Ascending aorta (tissue), 2 donors: ENCODE data around the gene AP5Z1. TPM values are rescaled to one million over a fixed set of nuclear protein-coding genes. Genes with fewer than 3 reads are reported as not detected.

Experiments
- DNase-seq, 2 donors: peaks; one replicate each; pipeline ENCODE4 v3.0.0-alpha.2; 2019; ENCODE audit warnings: low spot score in 2 of 2
- H3K27ac ChIP-seq, 2 donors: fragments of 200-600 bp; sonication (generic); one replicate each; pipeline ENCODE4 v1.5.1; 2016 to 2017; ENCODE audit warnings: mild to moderate bottlenecking in 1 of 2
- H3K27me3 ChIP-seq: fragments of 200-600 bp; sonication (generic); one replicate; pipeline ENCODE4 v1.5.1; 2017
- H3K36me3 ChIP-seq, 2 donors: fragments of 200-600 bp; sonication (generic); one replicate each; pipeline ENCODE4 v1.5.1; 2016
- H3K4me1 ChIP-seq, 2 donors: fragments of 200-600 bp; sonication (generic); one replicate each; pipeline ENCODE4 v1.5.1; 2016 to 2017; ENCODE audit warnings: mild to moderate bottlenecking in 1 of 2
- H3K4me3 ChIP-seq, 2 donors: fragments of 200-600 bp; sonication (generic); one replicate each; pipeline ENCODE4 v1.5.1; 2016 to 2017; ENCODE audit warnings: mild to moderate bottlenecking in 1 of 2
- H3K9me3 ChIP-seq, 2 donors: fragments of 200-600 bp; sonication (generic); one replicate each; pipeline ENCODE4 v1.5.1; 2016
- intact Hi-C: fragments of 100-400 bp; cut with DNase I; formaldehyde crosslinking; loops from one replicate; pipeline ENCODE4 v1.15.1; 2023
- total RNA-seq: library from RNA; depleted of rRNA; stranded (reverse); fragments of >200 nt; gene quantifications from one replicate; pipeline ENCODE4 v1.1.0, GENCODE V29; 2016
- TF ChIP-seq, protein P1 (sequence below), 3 experiments: fragments of 200-600 bp in 2 of 3; fragments of 450-650 bp in 1 of 3; sonication (generic) in 2 of 3; IDR thresholded peaks; one replicate each; pipeline ENCODE4 v1.5.1; 2016 to 2019; ENCODE audit warnings: antibody characterized with exemption in 3 of 3, mild to moderate bottlenecking in 1 of 3, moderate library complexity in 1 of 3

Gene AP5Z1
- total RNA-seq, 1 donor from 2014 or later: 115 TPM

DNA sequence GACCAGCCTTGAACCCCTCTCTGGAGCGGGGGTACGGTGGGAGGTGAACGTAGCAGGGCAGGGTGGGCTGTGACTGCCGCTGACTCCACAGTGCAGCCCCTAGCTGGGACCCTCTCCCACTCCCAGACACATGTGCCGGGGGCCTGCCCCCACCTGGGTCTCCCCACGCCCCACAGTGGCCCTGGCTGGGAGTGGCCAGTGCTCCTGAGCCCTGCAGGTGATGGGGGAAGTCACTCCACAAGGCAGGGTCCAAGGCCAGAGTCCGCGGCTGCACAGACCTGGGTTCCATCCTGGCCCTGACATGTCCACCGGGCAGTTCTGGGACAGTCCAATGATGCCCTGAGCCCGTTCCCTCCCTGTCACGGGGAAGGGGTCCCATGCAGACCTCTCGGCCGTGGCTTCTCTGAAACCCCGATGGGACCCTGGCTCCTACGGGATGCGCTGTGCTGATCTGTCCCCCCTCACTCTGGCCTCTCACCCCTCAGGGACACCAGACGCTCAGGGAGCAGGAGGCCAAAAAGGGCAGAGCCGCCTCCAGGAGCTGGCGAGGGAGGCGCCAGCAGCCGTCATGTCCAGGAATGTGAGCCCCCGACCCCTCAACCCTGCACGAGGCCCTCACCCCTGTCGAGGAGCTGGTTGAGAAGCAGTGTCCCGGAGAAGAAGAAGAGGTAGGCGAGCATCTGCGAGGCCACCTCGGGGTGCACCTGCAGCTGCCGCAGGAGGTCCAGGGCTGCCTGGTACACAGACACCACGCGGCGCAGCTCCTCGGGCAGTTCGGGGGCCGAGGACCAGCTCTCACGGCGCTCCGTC lies 40.4 kb downstream of the AP5Z1 start:
- Histone ChIP-seq H3K27ac (no peak overlapping the region), H3K4me3 (no peak overlapping the region), H3K36me3 (peaks cover 0 to 5% of the 10 kb centered on the region in 2 donors), H3K9me3 (no peaks in the 10 kb centered on the region), H3K4me1 (peaks cover 0 to 6% of the 10 kb centered on the region in 2 donors), H3K27me3 (no peaks in the 10 kb centered on the region)
- no peak for DNase-seq
- intact Hi-C loops: no loop called here
- TF ChIP-seq, protein P1, sequence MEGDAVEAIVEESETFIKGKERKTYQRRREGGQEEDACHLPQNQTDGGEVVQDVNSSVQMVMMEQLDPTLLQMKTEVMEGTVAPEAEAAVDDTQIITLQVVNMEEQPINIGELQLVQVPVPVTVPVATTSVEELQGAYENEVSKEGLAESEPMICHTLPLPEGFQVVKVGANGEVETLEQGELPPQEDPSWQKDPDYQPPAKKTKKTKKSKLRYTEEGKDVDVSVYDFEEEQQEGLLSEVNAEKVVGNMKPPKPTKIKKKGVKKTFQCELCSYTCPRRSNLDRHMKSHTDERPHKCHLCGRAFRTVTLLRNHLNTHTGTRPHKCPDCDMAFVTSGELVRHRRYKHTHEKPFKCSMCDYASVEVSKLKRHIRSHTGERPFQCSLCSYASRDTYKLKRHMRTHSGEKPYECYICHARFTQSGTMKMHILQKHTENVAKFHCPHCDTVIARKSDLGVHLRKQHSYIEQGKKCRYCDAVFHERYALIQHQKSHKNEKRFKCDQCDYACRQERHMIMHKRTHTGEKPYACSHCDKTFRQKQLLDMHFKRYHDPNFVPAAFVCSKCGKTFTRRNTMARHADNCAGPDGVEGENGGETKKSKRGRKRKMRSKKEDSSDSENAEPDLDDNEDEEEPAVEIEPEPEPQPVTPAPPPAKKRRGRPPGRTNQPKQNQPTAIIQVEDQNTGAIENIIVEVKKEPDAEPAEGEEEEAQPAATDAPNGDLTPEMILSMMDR (IDR thresholded peaks at IDR 0.05): no peak

DNA sequence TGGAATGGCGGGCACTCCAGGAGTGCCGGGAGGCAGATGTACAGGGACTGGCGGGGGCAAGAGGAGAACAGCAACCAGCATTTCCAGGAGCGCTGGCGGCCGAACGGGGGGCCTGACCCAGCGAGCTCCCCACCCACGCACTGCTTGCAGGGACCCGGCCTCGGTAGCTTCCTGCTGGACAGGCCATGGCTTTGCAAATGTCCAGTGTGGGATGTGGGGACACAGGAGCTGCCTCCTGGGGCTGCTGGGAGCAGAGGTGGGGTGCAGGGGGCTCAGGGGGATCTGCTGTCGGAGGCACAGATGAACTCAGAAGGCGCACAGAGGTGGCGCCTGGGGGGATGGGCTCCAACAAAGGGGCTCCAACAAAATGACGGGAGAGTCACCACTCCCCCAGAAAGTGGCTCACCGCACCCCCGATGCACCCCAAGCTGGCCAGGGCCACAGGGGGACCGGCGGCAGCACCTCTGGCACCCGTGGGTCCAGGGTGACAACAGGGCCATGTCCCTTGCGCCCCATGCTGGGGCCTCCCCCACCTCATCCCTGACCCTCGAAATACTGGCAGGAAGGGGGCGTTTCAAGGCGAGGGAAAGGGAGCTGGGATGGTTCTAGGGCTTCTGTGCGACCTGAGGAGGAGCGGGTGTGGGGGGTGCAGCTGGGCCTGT lies 41.1 kb downstream of the AP5Z1 start:
- no peak overlapping the region for H3K4me3 ChIP-seq
- no peak overlapping the region for H3K27ac ChIP-seq
- H3K4me1 ChIP-seq: peaks cover 0 to 6% of the 10 kb centered on the region in 2 donors
- no peak for DNase-seq
- intact Hi-C loops: no loop called here
- H3K36me3 ChIP-seq: peaks cover 0 to 5% of the 10 kb centered on the region in 2 donors
- TF ChIP-seq, protein P1 (IDR thresholded peaks at IDR 0.05): no peak
- H3K9me3 ChIP-seq: no peaks in the 10 kb centered on the region
- no peaks in the 10 kb centered on the region for H3K27me3 ChIP-seq

DNA sequence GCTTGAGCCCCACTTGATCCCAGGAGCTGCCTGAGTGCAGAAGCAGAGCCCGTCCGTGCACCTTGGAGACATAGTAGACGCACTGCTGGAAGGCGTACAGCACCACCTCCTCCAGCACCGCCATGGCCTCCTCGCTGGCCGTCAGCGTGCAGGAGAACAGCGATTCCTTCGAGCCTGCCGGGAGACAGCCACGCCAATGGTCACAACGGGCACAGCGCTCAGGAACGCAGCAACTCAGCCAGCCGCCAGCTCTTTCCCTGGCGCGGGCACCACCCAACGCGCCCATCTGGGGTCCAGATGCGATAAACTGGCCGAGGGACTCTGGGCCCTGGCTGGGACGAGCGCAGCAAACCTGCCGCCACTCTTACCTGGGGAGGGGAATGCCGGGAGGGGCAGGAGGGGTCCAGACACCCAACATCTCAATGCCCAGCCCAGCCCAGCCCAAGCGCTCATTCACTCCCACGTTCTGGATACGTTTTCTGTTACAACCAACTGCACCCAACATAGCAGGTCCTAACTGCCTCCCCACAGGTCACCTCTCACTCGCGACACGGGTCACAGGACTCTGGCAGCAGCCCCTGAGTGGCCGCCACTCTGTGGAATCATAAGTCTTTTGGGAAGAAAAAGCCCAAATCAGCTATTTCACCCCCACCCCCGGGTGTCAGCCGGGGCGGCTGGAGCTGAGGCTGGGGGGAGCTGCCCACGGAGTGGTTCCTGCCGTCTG lies 41.9 kb downstream of the AP5Z1 start:
- peaks cover 0 to 6% of the 10 kb centered on the region in 2 donors for H3K4me1 ChIP-seq
- intact Hi-C loops: no loop called here
- DNase-seq: no peak
- no peak overlapping the region for H3K27ac ChIP-seq
- TF ChIP-seq, protein P1 (IDR thresholded peaks at IDR 0.05): no peak
- no peak overlapping the region for H3K4me3 ChIP-seq
- H3K9me3 ChIP-seq: no peaks in the 10 kb centered on the region
- H3K27me3 ChIP-seq: no peaks in the 10 kb centered on the region
- peaks cover 0 to 5% of the 10 kb centered on the region in 2 donors for H3K36me3 ChIP-seq

DNA sequence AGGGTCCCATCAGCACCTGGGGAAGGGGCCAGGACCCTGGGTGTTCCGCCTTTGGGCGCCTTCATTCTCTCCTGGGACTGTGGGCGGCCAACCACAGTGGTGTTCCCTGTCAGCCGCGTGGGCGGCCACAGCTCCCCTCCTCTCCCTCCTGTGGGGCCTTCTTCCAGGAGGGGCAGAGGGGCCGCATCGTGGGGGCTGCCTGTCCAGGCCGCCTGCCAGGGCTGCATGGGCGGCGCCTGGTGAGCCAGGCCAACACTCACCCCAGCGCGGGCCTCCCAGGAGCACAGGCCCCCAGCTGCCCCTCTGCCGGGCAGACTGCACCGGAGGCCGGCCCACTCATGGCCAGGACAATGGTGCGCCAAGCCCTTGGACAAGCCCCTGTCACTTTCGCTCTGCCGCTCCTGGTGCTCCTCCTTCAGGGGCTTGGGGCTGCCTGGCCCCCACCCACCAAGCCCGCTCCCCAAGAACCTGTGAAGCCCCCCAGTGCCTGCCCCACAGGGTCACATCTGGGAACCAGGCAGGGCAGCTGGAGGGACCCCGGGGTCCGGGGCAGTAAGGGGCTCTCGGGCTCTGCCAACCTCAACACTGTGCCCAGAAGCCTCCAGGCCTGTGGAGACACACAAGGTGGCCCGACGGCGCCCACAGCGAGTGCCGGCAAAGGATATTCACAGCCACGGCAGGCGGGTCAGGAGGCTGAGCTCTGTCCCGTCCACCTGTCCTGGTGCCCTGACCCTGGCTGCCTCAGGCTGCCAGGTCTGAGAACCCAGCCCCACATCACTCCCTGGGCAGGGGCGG lies 42.8 kb downstream of the AP5Z1 start:
- no peaks in the 10 kb centered on the region for H3K27me3 ChIP-seq
- TF ChIP-seq, protein P1 (IDR thresholded peaks at IDR 0.05): no peak
- H3K27ac ChIP-seq: no peak overlapping the region
- peaks cover 0 to 6% of the 10 kb centered on the region in 2 donors for H3K4me1 ChIP-seq
- intact Hi-C loops: no loop called here
- peaks cover 0 to 5% of the 10 kb centered on the region in 2 donors for H3K36me3 ChIP-seq
- H3K4me3 ChIP-seq: no peak overlapping the region
- H3K9me3 ChIP-seq: no peaks in the 10 kb centered on the region
- no peak for DNase-seq
